HG03342 (cell line): Measurements from ENCODE around the gene ACY1.

Experiments used
- ATAC-seq: cut with Tn5 transposase; IDR thresholded peaks from one replicate; pipeline ENCODE4 v1.9.1; 2021; ENCODE audit warnings: mild to moderate bottlenecking, moderate library complexity; ENCODE audit not compliant: unreplicated experiment

ACY1 gene

DNA sequence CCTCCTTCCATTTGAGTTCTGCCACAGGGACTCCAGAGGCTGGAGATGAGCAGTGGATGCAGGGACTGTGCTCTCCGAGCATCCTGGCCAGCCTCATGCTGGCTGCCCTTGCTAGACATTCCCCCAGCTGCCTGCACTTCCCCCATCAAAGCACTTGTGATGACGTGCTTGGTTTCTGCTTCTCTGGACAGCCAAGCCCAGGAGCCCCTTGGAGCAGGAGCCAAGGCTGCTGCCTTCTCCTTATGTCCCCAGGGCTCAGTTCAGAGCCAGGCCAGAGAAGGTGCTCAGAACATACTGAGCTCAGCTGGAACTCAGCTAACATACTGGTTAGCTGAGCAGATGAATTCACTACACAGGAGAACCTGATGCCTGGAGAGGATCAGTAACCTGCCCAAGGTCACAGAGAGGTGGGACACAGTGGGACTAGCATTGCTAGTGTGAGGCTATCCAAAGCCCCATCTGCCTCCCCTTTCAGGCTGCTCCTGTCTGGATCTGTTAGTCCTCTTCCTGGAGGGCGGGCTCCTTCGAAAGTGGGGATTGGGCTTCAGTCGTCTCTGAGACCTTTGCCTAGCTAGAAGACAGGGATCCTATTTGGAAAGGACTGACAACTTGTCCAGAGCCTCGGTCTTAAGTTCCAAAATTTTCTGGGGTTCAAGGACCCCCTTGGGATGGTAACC is 20.3 kb upstream of the ACY1 start:
- ATAC-seq, result no peak

DNA sequence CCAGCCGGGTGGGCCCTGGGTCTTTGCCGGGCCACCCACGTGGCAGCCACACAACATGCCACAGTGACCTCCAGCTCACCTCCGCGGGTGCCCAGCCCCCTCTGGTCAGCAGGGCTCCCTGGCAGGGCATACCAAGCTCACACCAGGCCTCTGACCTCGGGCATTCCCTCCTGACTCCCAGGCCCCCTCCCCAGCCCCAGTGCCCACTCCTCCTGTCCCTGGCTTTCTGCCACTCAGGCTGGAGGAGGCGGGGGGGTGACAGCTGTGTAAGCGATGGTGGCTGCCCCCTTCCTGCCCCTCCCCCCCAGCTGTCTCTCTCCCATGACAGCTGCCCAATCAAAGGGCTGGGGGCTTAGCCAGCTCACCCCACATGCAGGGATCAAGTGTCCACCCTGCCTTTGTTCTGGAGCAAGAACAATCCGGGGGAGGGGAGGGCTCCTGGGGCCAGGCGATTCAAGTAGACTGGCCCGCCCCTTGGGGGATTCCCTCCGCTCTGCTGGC is 19.3 kb upstream of the ACY1 start:
- ATAC-seq, result no peak

DNA sequence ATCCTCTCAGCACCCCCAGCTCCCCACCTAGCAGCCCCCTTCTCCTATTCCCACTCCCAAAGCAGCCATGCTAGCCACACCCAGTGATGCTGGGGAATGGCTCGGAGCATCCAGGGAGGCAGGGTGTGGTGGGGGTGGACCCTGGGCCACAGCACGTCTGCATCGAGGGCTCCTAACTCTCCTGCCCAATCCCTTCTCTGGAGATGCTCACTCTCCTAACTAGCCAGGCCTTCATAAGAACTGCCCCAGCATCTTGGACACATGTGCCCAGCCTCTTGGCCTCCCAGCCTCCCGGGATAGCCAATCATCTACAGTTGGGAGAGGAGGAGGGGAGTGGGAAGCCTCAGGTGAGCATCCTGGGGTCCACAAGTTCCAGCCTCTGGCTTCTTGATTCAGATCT is 18.8 kb upstream of the ACY1 start:
- ATAC-seq, result no peak

DNA sequence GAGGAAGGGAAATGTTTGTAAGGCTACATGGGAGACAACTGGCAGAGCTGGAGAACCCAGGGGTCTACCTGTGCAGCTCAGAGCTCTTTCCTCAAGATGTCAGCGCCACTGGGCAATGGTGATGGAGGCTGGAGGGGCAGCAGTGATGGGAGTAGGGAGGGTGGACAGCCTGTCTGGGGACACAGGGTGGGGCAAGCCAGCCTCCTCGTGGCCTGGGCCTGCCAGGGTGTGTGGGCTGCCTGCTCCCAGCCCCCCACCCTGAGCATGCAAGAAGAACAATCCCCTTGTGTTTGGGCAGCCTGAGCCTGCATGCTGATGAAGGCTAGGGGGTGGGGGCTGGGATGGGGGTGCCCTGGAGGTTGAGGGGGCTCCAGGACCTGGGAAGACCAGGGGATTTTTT is 17.3 kb upstream of the ACY1 start:
- no peak for ATAC-seq

DNA sequence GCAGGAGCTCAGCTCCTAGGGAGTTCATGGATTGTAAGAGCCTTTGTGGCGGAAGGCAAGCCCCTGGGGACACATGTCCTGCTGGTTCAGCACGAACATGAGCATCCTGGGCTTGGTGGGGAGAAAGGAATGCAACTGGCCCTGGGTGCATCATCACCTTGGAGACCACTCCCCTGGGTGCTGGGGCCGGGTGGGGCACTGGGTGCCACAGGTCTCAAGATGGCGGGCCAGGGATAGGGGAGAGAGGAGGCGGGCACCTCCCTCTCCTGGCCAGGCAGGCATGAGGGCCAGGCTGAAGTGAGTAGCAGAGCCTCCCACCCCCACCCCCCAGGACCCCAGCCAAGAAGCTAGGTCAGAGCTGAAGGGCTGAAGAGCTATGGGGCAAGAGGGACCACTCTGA is 16.8 kb upstream of the ACY1 start:
- ATAC-seq, result no peak

DNA sequence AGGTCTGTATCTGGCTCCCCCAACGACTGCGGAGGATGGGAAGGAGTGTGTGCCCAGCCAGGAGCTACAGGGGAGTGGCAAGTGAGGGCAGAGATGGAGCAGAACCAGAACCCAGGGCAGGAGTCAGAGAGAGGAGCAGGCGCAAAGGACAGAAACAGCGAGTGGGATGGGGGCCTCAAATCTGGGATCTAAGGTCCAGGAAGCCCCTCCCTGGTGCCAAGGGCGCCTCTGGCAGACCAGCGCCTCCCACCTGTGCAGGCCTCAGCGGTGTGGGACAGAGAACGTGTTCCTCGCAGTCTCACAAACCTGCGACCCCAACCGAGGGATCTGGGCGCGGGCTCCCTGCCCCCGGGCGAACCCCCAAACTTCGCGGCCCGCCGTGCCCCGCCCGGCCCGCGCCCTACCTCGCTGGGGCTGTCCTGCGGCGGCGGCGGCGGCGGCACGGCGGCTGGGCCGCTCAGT is 16.4 kb upstream of the ACY1 start:
- ATAC-seq, result peak; percentile 51

DNA sequence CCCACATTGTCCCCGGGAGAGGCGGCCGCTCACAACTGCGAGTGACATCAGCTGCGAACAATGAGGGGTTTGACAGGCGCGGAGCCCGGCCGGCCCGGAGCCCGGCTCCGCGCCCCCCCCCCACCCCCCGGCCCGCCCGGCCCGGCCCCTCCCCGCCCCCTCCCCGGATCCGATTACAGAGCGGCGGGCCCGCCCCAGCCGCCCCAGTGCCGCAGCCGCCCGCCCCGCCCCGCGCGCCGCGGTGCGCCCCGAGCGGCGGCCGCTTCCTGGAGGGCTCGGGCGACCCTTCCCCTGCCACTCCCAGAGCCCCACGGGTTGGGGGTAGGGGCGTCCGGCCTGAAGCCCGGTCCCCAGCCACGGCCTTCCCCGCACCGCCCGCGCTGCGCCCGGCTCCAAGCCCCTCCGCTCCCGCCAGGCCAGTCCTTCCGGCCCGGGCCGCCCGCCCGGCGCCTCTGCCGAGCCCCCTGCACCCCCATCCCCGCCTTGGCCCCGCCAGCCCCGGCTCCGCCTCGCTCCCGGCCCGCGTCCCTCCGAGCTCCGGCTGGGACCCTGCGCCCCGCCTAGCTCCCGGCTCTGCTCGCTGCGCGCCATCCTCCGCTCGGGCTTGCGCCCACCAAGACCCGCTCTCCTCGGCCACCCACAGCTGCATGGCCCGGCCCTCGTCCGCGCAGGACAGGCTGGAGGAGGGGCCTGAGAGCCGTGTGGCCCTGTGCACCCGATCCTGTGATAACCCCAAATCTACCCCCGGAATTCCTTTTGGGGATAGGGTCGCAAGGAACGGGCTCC is 15.8 kb upstream of the ACY1 start, which contains the start of gene PCBP4:
TSS of gene PCBP4 (minus strand) at position 71 of the 786 bp plus-strand sequence. CDS start 6,214 bp downstream, outside the sequence.
- peak; percentile 40 for ATAC-seq

DNA sequence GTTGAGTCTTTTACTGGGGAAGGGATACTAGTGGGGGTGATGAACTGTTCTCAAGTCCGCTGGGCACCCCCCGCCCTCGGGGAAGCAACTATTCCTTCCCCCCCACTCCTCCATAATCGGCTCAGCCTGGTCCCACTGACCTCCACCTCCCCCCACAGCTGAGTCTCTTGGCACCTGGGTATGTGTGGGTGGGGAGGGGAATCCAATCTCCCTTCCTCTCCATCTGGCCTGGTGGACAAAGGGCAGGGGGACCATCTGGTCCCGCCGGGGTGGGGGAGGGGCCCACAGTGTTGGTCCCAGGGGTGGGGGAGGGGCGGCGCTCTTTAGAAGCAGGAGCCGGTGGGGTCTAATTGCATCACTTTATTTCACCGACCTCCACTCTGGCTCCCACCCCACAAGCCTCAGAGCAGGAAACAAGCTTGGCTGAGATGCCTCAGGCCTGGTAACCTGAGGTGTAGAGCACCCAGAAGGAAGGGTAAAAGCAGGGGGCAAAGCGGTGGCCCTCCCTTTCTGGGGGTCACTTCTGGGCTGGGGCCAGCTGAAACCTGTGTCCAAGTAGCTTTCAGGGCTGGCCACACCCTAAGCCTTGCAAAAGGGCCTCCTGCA is 15.1 kb upstream of the ACY1 start:
- no peak for ATAC-seq

DNA sequence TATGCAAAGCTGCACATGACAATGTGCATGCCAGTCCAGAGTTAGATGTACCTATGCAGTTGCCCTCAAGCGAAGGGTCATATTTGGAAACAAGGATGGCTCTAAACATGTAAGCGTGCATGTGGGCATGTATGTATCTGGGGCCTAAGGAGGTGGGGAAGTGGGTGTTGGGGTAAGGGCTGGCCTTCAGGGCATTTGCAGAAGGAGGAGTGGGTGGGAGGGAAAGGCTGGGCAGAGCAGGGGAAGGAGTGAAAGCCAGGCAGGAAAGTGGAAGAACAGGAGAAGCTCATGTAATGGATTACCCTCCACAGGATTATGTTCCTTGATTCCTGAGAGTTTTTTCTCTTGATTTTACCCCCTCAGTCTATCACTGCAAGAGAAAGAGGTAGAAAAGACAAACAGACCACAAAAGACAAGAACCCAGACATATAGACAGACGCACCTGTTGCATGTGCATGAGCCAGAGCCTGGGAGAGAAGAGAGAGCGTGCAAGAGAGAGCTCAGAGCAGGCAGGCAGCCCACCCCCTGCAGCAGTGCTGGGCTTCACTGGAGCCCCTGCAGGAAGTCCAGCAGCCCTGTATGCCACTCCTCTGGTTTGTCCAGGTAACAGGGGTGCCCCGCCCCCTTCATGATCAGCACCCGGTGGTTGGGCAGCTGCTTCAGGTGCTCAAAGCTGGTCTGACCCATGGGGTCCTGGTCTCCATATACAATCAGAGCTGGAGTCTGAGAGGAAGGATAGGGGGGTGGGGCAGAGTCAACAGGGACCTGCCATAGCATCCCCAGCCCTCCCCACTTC is 14.3 kb upstream of the ACY1 start:
- ATAC-seq, result no peak

DNA sequence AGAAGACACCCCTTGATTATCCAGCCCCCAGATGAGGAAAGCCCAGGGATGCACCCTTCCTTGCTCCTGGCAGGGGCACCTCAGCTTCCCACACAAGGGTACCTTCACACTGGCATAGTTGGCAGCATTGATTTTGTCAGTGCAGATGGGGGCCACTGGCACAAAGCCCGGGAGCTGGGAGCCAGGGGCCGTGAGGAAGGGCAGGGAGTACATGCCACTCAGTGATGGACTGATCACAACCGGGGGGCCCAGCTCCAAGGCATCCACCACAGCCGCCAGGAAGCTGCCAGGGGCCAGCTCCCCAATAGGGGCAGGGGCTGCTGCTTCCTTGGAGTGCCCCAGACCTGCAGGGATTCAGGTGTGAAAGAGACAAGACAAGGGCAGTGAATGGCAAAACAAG is 13.5 kb upstream of the ACY1 start:
- no peak for ATAC-seq

DNA sequence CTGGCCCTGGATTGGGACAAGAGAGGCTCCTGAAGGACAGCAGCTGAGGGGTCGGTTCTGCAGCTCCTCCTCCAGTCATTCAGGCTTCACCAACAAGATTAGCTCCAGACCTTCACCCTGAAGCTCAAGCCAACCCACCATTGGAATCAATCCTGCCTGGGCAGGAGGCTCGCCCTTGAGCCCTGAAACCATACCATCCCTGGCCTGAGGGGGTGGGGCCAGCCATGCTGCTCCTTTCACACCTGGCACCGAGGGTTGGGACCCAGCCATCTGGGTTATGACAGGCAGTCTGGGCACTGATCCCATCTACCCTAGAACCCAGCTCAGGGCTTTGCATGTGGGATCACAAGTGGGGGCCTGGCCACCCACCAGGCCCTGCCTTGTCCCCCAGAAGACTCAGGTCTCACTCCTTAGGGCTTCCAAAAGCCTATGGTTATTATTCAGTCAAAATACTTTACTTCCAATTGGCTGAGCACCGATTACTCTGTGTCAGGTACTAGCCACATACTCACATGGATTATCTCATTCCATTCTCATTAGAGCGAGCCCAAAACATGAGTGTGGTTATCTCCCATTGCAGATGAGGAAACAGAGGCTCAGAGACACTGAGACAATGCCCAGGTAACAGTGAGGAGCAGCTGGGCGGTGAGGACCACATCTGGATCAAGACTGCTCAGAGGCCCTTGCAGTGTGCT is 12.6 kb upstream of the ACY1 start:
- ATAC-seq, result no peak

DNA sequence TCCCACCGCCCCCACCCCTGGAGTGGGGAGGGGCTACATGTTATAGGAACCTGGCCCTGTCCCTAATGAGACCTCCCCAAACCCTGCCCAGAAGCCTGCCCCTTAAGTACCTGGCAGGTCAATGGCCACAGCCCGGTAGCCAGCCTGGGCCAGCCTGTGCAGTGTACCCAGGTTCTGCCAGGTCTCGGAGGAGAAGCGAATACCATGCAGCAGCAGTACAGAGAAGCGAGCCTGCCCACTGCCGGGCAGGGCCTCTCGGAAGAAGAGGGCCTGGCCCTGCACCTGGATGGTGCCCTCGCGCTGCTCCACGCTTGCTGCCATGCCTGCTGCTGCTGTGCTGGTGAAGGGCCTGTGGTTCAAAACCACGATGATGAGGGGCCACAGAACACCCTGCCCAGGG is 12.0 kb upstream of the ACY1 start:
- no peak for ATAC-seq

DNA sequence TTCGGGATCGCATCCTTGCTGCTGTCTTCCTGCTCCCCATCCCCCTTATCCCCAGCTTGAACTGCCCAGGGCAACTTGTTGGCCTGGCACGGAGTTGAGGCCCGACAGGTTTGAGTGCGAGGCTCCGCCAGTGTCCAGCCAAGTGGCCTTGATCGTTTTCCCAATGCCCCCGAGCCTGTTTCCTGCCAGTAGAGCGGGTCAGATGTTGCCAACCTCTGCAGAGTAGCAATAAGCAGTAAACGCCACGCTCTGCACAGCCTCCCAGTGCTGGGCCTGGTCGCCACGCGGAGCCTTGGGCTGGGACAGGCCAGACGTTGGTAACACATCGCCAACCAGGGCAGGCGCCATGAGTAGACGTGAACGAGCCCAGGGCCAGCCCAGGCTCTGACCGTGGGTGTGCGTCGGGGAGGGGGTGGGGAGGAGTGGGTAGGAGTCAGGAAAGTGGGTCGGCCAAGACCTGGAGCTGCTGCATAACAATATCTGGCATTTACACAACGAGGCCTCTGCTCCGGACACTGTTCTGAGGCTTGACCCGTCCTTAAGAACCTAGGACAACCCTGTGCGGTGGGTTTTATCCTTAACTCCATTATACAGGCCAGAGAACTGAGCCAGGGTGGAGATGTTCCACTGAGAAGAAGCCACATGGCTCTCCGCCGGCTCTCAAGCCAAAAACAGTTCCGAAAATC is 8.9 kb upstream of the ACY1 start:
- no peak for ATAC-seq

DNA sequence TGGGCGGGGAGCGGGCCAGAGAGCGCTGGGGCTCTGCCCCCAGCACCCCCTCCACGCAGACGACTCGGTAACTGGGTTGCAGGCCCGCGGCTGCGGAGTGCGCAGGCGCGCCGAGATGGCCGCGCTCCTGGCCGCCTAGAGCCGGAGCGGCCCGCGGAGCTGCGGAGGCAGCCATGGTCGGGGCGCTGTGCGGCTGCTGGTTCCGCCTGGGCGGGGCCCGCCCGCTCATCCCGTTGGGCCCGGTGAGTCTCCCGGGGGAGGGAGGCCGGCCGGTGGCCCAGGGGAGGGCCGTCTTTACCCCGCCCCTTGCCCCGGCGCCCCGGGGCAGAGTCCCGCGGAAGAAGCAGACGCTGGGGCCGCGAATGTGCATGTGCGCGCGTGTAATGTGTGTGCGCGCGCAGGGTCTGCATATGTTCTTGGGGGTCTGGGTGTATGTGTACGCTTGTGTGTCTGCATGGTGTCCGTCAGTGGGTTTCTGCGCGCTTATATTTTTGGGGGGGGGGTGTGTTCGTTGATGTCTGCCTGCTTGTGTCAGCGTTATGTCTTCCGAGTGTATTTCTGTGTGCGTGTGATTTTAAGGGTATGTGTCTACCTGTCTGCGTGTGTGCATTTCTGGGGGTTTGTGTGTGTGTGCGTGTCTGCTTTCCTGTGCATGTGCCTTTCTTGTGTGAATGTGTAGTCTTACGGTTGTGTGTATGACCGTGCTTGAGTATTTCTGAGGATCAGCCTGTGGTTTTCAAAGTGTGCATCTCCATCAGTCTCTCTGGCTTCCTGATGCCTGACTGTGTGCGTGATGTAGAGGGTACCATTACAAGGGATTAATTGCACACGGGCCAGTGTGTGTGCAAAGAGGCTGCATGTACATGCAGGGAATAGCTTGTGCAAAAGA is 8.1 kb upstream of the ACY1 start, which contains the start of gene ABHD14A:
TSS of gene ABHD14A (plus strand) at position 102 of the 889 bp plus-strand sequence. CDS start at position 174, 72 bp downstream.
- ATAC-seq, result peak; percentile 57

DNA sequence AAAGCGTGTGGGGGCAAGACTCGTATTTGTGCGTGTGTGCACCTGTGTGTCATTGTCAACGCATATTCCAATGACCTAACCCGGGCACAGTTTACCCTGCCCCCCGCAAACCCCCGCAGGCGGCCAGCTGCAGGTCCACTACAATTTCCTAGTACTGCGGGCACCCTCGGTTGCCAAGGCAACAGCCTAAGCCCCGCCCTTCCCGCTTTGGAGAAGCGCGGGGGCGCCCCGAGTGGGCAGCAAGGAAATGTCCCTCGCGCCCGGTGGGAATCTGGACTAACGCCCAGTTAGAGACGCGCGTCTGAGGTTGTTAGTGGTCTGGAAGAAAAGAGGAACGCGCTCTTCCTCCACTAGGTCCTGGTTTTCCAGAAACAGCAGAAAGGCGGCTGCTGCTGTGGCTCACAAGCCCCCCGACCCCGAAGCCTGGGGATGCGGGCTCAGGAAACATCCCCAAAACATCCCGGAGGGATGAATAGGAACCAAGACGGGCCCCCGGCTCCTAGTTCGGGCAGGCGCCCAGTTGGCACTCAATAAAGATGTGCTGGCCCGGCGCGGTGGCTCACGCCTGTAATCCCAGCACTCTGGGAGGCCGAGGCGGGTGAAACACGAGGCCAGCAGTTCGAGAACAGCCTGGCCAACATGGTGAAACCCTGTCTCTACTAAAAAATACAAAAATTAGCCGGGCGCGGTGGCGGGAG is 7.3 kb upstream of the ACY1 start:
- ATAC-seq, result no peak

DNA sequence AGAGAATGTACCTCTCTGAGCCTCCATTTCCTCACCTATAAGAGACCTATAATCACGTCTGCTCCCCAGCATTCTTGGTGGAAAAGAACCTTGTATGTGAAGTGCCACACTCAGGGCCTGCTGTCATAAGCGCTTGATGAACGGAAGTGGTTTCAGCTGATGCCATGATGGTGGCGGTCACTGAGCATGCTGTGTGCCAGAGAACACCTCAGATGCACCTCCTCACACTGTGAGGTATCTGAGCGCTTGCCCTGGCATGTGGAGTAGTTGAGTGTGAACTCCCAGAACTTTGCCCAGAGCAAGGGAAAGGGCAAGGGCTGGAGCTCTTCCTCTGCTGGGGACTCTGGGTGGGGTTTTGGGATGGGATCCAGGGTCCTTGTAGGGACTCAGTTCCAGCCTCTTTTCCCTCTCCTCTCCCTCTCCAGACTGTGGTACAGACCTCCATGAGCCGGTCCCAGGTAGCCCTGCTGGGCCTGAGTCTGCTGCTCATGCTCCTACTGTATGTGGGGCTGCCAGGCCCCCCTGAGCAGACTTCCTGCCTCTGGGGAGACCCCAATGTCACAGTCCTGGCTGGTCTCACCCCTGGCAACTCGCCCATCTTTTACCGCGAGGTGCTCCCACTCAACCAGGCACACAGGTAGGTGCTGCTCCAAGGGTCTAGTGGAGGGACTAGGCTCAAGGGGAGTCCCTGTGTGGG is 5.7 kb upstream of the ACY1 start:
- no peak for ATAC-seq

DNA sequence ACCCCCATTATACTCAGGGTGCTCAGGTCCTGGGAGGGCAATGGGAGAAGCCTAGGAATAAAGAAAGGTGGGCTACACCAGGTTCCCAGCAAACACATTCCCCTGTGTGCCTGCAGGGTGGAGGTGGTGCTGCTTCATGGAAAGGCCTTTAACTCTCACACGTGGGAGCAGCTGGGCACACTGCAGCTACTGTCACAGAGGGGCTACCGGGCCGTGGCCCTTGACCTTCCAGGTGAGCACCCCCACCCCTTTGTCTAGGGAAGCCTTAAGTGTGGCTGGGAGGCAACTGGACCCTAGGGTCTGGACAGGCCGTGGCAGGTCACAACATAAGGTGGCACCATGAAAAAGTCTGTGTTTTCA is 5.2 kb upstream of the ACY1 start:
- no peak for ATAC-seq

DNA sequence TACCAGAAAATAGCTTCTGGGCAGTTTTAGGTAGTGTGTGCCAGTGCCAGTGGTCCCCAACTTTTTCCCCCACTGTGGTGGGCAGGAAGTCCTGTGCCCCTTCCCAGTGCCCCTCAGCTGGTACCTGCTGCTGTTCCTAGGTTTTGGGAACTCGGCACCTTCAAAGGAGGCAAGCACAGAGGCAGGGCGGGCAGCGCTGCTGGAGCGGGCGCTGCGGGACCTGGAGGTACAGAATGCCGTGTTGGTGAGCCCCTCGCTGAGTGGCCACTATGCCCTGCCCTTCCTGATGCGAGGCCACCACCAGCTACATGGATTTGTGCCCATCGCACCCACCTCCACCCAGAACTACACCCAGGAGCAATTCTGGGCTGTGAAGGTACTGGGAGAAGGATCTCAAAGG is 3.1 kb upstream of the ACY1 start:
- no peak for ATAC-seq
